GM12801 (cell line): ENCODE data around the gene GRXCR2.

Experiments
- CTCF ChIP-seq: IDR thresholded peaks from one replicate; pipeline ENCODE4 v1.5.1; 2011; ENCODE audit warnings: control low read depth; ENCODE audit not compliant: insufficient read length; ENCODE audit errors: extremely low read depth

Gene GRXCR2

DNA sequence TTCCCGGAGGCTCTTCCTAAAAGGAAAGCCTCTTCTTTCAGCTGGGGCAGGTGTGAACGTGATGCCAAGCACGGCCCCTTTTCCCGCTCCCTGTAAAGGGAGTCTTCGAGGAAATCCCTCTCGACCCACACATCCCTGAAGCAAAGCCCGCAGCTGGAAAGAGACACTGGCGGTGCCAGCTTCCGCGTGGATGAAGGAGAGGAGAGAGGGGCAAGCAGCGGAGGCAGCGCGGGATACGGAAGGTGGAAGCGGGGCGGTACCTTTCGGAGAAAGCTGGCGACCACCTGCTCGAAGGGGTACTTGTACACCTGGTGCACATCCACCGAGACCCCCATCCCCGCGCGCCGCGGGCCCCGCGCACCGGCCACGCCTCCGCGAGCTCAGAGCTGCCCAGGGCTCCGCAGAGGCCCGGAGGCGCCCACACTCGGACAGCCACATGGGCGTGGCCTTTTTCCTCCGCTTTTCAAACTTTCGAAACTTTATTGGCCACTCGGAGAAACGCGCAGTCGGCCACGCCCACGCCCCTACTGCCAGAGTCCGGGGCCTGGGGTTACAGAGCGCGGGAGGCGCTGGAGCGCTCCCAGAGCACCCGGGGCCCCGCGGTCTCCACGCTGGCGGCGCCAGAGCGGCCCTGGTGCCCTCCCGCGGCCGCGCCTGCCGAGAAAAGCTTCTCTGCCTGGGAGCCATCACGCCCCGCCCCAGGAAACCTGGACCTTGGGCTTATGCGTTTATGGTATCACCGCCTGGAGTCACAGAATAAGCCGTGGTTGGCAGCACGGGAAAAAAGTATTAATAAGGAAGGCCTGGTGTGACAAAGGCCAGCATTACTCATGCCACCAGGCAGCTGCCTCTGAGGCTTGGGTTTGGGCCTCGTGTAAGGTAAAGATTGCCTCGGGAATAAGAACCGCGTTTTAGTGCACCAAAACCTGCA, 37.6 kb downstream of the GRXCR2 start, which contains the start of gene PRELID2:
PRELID2 (minus strand) TSS at position 426 of the 931 bp plus-strand sequence; CDS start at position 335, 91 bp downstream.
- no peak for TF ChIP-seq CTCF

DNA sequence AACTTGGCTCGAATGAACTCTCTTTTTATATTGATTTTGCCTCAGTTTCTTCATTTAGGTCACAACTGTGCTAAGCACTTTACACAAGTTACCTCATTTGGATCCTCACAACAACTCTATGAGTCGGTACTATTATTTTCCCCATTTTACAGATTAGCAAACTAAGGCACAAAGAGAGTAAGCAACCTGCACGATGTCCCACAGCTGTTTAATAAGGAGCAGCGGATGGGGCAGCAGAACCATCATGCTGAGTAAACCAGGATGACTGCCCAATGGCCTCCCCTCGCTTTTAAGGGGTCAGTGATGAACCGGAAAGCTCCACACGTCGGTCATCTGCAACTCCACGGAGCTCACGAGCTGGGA, 38.3 kb downstream of the GRXCR2 start:
- TF ChIP-seq CTCF = no peak

GRCh38 chr5:145833631-145834200, 39.1 kb downstream of the GRXCR2 start:
- no peak for TF ChIP-seq CTCF

- TF ChIP-seq CTCF = no peak
Observed at GRCh38 chr5:145830594-145830993, 42.2 kb downstream of the GRXCR2 start.

DNA sequence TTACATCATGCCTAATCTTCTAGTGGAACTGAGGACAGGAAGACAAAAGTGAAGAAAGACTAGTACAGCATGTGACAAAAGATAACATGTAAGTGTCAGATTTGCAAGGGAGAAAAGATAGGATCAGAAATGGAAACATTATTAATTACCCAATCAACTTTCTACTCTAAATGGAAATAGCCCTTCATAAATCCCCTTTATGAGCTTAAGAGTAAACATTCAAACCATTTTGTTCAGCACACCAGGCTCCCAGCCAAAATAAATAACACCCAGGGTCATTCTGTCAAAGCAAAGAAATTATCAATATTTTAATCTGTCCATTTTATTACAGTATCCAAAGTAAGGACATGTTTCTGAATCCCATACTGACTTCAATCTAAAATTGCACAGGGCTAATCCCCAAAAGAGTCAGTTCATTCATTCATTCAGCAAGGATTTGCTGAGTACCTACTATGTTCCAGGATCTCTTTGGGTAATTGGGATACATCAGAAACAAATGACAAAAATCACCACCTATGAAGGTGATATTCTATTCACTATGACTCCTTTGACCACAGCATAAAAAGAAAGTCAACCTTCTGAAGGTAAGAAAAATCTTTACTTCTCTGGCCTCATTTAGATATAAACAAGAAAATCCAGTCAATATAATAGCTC, 43.0 kb downstream of the GRXCR2 start:
- TF ChIP-seq CTCF = no peak

DNA sequence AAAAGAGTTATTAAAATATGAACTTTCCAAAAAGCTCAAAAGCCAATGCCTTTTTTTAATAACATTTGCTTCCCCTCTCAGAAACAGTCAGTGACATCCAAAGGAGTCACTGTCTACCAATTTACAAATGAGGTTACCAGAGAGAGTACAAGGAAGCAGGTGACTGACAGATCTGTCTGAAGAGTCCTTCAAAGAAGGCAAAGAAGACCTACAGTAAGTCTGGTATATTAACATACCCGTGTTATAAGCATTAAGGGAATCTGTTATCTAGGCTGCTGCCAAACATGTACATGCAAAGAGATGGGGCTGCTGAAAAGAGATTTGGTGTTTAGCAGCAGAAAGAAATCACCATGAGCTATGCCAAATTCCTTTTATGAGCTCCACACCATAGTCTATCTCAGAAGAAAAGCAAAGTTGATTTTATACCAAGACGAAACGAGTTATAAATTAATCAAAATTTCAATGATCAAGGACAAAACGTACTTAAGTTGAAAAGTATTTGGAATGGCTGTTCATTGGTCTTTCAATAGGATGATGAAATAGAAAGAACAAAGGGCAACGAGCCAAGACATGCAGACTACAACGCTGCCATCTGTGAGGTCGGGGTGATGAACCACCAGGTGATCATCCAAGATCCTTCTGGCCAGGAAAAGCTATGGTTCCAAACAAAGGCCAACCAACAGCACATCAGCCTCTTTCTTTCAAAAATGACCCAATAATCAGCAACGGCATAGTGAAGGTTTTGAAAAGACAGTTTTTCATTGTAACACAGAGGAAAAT, 45.7 kb downstream of the GRXCR2 start:
- TF ChIP-seq CTCF = no peak
